Measurements from ENCODE around the gene FGD1.
"Not testable (repeated sequence)": the region's sequence is repeated elsewhere in the genome, so short reads cannot be mapped to it uniquely, and the experiment has no call there.

Gene FGD1

GRCh38 chrX:54495814-54496516 lies at the start of gene FGD1:
Gene FGD1, minus strand, starts transcription at chrX:54496234. Its CDS starts 802 bp downstream, at chrX:54495432.
- peak; percentile 53 for DNase-seq

DNA sequence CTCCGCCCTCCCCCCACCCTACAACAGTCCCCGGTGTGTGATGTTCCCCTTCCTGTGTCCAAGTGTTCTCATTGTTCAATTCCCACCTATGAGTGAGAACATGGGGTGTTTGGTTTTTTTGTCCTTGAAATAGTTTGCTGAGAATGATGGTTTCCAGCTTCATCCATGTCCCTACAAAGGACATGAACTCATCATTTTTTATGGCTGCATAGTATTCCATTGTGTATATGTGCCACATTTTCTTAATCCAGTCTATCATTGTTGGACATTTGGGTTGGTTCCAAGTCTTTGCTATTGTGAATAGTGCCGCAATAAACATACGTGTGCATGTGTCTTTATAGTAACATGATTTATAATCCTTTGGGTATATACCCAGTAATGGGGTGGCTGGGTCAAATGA lies 46.2 kb upstream of the FGD1 start:
- DNase-seq, result not testable (repeated sequence)

DNA sequence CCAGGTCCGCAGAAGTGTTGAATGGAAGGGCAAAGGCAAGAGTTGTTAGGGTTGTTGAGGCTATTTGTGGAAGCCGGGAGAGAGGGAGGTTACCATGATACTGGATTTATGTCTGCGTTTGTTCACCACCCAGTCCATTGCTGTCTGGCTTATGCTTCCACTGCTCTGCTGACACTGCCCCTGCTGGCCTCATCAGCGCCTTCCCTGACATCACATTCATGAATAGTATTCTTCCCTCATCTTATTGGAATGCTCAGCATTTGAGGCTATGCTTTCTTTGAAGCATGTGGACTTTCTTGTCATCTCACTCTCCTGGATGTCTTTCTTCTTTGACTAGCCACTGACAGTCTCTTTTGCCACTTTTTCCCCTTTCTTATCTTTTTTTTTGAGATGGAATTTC lies 44.3 kb upstream of the FGD1 start:
- DNase-seq, result peak; percentile 17

- no peak for DNase-seq
Observed at GRCh38 chrX:54534271-54534670, 38.2 kb upstream of the FGD1 start.

GRCh38 chrX:54530357-54530900 lies 34.4 kb upstream of the FGD1 start:
- no peak for DNase-seq

GRCh38 chrX:54529552-54530356 lies 33.7 kb upstream of the FGD1 start, which contains the start of gene GNL3L:
Gene GNL3L, plus strand, starts transcription at chrX:54530219. Its CDS starts 2,348 bp downstream, at chrX:54532567.
- peak; percentile 80 for DNase-seq

- DNase-seq, result no peak
Observed at GRCh38 chrX:54529151-54529550, 33.1 kb upstream of the FGD1 start.

GRCh38 chrX:54509400-54509799 lies 13.4 kb upstream of the FGD1 start:
- DNase-seq, result no peak

GRCh38 chrX:54496936-54497335 lies 902 bp upstream of the FGD1 start:
- DNase-seq, result no peak

- no peak for DNase-seq
Observed at GRCh38 chrX:54496517-54496852, 451 bp upstream of the FGD1 start.

DNA sequence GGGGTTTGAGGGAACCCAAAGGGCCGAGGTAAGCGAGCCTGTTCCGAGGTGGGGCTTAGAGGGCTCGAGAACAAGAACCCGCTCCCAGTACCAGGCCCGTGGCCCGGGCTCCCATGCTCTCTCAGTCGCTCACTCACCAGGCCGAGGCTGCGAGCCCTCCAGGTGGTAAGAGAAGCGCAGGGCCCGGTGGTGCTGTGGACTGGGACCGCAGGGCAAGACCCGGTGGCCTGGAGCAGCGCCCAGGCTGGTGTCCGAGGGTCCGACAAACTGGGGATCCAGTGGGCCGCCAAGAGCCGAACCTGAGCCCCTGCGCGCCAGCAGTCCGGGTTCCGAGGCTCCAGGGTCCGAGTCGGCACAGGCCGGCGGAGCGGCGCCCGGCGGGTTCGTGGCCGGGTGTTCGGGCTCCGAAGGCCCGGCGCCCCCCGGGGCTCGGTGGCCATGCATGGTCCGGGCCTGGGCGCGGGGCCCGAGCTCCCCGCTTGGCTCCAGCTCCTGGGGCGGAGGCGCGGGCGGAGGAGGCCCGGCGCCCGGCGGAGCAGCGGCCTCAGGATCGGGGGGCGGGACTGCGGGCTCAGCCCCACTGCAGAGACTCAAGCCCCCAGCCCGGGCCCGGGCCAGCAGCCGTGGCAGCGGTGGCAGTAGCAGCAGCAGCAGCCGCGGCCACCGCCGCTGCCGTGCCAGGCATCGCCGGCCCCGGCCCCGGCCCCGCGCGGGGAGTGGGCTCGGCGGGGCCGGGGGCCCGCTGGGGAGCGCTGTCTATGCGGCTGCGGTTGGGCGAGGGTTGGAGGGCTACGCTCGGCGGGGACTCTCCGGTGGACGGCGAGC lies 833 bp downstream of the FGD1 start:
- peak; percentile 7 for DNase-seq

DNA sequence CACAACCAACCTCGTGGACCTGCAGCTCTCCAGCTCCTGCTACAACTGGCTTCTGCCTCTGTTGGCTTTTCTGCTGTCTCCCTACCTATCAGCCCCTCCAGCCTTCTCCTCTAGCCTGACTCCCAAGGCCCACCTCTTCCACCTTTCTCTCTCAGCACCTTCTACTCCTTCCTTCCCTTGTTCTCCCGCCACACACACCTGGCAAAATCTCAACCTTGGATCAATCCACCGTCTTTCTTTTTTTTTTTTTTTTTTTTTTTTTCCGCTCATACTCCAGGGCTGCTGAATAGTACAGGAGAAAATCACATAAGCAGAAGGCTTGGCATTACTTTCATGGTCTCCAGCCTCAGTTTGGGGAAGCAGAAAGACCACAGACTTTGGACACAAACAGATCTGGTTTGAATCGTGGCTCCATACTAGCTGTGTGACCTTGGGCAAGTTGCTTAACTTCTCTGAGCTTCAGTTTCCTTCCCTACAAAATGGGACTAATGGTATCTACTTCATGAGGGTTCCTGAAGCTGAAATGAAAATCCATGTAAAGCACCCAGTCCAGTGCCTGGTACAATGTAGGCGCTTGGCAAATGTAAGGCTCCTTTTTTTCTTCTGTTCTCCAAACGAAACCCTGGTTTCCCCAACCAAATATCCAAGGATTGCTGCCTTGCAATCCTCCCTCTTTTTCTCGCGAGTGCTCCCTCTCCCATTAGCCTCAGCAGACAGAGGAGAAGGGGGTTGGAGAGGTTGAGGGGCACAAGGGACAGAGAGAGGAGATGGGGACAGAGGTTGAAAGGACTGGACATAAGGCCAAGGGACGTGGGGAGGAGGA lies 1.7 kb downstream of the FGD1 start:
- peak; percentile 1 for DNase-seq

DNA sequence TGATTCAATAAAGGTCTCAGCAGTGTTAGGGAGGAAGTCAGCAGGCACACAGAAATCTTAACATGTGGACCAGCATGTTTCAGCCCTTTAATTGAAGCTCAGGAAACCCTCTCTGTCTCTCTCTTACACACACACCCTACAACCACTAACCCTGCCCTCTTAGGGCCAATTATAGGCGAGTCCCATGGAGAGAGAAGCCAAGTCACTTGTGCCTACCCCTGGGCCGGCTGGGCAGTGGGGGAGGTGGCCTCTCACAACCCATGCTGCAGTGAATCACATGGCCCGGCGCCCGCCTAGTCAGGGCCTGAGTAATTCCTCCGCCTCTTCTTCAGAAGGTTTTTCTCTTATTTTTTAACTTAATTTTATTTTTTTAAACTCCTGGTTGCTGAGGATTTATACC lies 3.7 kb downstream of the FGD1 start:
- peak; percentile 59 for DNase-seq

- not testable (repeated sequence) for DNase-seq
Observed at GRCh38 chrX:54489819-54490218, 6.2 kb downstream of the FGD1 start.

GRCh38 chrX:54484666-54485065 lies 11.4 kb downstream of the FGD1 start:
- no peak for DNase-seq

DNA sequence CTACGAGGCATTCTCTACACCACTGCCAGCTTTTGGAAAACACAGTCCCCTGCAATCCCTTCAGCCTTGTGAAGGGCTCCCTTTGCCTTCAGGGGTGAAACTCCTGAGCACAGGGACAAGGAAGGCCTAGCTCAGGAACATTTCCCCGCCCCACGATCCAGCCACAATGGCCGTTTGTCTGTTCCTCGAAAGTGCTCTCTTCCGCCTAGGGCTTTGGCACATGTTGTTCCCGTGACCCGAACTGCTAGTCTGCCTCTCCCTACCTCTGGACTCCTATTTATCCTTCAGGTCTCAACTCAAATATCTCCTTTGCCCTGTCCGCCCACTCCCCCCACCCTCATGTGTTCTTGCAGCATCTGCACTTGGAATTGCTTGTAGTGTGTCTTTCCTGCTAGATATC lies 12.1 kb downstream of the FGD1 start:
- no peak for DNase-seq

GRCh38 chrX:54482839-54483593 lies 13.0 kb downstream of the FGD1 start:
- DNase-seq, result no peak

DNA sequence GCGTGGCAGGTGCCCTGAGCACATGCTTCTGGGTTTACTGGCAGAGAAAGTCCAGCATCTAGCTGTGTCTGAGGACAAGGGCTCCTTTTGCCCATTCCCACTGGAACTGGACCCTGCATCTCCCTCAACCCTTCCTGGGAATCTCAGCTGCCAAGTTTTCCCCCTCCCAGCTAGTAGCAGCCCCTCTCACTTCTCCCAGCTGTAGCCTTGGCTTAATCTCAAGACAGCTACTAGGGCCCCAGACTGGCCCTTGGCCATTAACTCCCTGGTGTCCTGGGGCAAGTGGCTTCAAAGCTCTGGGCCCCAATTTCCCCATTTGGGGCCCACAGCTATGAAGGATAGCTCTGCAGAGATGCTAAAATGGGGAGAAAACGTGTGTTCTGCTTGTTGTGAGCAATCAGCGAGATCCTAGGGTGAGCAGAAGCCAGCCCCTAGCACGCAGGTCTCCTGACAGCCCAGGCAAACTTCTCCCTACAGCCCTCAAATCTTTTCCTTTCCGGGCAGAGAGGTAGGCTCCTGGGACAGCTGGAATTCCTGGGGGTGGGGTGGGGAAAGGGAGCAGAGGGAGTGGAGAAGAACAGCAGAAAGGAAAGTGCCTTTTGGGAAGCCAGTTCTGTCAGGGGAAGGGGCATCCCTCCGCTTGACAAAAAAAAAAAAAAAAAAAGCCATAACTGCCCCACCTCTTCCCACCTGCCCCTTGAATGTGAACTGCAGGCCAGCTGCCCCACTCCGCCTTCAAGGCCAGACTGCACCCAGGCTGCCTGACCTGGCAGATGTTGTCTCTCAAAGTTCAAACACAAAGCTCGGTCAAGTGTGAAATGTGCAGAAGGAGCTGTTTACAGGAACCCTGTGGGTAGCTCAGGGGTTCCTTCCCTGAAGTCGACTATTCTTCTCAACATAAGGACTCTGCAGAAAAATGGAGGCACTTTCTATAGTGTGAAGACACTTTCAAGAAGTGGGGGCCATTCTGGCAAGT lies 16.6 kb downstream of the FGD1 start:
- DNase-seq, result no peak

DNA sequence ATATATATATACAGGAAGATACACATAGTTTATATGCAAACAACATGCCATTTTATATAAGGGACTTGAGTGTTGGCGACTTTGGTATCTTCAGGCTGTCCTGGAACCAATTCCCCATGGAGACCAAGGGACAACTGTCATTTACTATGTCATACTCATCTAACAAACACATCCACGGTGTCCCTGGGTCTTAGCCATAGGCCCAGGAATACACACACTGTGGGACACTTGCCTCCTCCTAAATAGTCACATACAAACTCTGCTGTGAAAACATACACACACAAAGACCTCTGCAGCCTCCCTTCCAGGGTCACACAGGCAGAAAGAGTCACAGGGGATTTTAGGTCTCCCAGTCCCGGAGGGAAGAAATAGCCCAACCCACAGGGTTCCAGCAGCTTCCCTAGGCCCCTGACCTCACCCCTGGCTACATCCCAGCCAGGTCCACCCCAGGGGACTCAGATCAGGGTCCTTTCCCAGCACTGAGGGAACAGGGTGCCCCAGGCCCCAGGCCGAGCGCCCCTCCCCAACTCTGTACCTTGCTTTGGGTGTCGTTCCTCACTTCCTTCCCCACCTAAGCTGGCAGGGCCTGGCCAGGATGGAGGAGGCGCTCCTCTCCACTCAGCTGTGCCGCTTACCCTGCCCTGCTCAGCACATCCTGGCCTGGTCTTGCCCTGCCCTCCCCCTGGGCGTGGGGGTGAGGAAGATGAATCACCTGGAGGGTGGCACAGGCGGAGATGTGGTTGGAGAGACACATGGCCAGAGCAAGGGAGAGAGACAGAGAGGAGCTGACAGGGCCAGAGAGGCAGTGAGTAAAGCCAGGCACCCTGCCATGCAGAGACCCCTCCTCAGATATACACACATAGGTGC lies 21.8 kb downstream of the FGD1 start:
- DNase-seq, result no peak
